Mucosa of gallbladder (tissue), 1 donor: ENCODE results near the gene CETP. TPM values are rescaled to one million over a fixed set of nuclear protein-coding genes. Genes with fewer than 3 reads are reported as not detected.
"Not testable (repeated sequence)": the region's sequence is repeated elsewhere in the genome, so short reads cannot be mapped to it uniquely, and the experiment has no call there.

Source experiments
- DNase-seq: peaks from one replicate; pipeline ENCODE4 v3.0.0-alpha.2; 2020; ENCODE audit warnings: low spot score
- total RNA-seq: library from RNA; stranded (reverse); gene quantifications from one replicate; pipeline ENCODE4 v1.2.1, GENCODE V29; 2021
- donor health status: DM: no; HTN: no; CAD: no.

CETP gene
- total RNA-seq, 1 donor from 2014 or later, result 0.26 TPM

- no peak for DNase-seq
Observed at GRCh38 chr16:56981729-56982271, 20.1 kb downstream of the CETP start.

- DNase-seq, result no peak
Observed at GRCh38 chr16:56982695-56983094, 20.9 kb downstream of the CETP start.

GRCh38 chr16:56983211-56983751 is 21.5 kb downstream of the CETP start:
- peak; percentile 57 for DNase-seq

- peak; percentile 33 for DNase-seq
Observed at GRCh38 chr16:56984639-56985038, 22.9 kb downstream of the CETP start.

GRCh38 chr16:56985288-56985961 is 23.7 kb downstream of the CETP start:
- peak; percentile 42 for DNase-seq

GRCh38 chr16:56985962-56986360 is 24.2 kb downstream of the CETP start:
- no peak for DNase-seq

- DNase-seq, result no peak
Observed at GRCh38 chr16:56986361-56986760, 24.6 kb downstream of the CETP start.

- DNase-seq, result not testable (repeated sequence)
Observed at GRCh38 chr16:56986908-56987307, 25.2 kb downstream of the CETP start.

- no peak for DNase-seq
Observed at GRCh38 chr16:56987692-56988091, 25.9 kb downstream of the CETP start.

- no peak for DNase-seq
Observed at GRCh38 chr16:56988161-56988947, 26.6 kb downstream of the CETP start.

GRCh38 chr16:56988948-56989945 is 27.5 kb downstream of the CETP start, which contains the start of gene NLRC5:
Gene NLRC5, plus strand, starts transcription at chr16:56989557. Its CDS starts 31,156 bp downstream, at chr16:57020713.
- peak; percentile 91 for DNase-seq

GRCh38 chr16:56989988-56990387 is 28.2 kb downstream of the CETP start:
- no peak for DNase-seq

- no peak for DNase-seq
Observed at GRCh38 chr16:56990407-56991286, 28.9 kb downstream of the CETP start.

- not testable (repeated sequence) for DNase-seq
Observed at GRCh38 chr16:56992431-56992830, 30.7 kb downstream of the CETP start.

GRCh38 chr16:56993204-56993603 is 31.5 kb downstream of the CETP start:
- DNase-seq, result no peak

- DNase-seq, result no peak
Observed at GRCh38 chr16:56994311-56994710, 32.6 kb downstream of the CETP start.

- DNase-seq, result no peak
Observed at GRCh38 chr16:56995136-56995805, 33.5 kb downstream of the CETP start.

- DNase-seq, result no peak
Observed at GRCh38 chr16:56997264-56997663, 35.5 kb downstream of the CETP start.

GRCh38 chr16:56997931-56998330 is 36.2 kb downstream of the CETP start:
- DNase-seq, result no peak

GRCh38 chr16:56998352-56998751 is 36.6 kb downstream of the CETP start:
- no peak for DNase-seq
